A549 (cell line): ENCODE data around the gene LCMT2.

Source experiments
- REST ChIP-seq: fragments of 200-600 bp; sonication (generic); IDR thresholded peaks from 2 replicates; pipeline ENCODE4 v1.6.1; 2016; ENCODE audit warnings: antibody characterized with exemption, mild to moderate bottlenecking, moderate library complexity
- RFX5 ChIP-seq: fragments of 450-650 bp; IDR thresholded peaks from 2 replicates; pipeline ENCODE4 v1.7.1; 2014; ENCODE audit warnings: antibody characterized with exemption, mild to moderate bottlenecking, moderate library complexity
- TF ChIP-seq, protein P1 (sequence below): fragments of >200 bp; sonication (Bioruptor Twin); formaldehyde crosslinking; IDR thresholded peaks from 3 replicates; pipeline ENCODE4 v1.5.1; 2016

- no peak for TF ChIP-seq REST
- TF ChIP-seq, protein P1, sequence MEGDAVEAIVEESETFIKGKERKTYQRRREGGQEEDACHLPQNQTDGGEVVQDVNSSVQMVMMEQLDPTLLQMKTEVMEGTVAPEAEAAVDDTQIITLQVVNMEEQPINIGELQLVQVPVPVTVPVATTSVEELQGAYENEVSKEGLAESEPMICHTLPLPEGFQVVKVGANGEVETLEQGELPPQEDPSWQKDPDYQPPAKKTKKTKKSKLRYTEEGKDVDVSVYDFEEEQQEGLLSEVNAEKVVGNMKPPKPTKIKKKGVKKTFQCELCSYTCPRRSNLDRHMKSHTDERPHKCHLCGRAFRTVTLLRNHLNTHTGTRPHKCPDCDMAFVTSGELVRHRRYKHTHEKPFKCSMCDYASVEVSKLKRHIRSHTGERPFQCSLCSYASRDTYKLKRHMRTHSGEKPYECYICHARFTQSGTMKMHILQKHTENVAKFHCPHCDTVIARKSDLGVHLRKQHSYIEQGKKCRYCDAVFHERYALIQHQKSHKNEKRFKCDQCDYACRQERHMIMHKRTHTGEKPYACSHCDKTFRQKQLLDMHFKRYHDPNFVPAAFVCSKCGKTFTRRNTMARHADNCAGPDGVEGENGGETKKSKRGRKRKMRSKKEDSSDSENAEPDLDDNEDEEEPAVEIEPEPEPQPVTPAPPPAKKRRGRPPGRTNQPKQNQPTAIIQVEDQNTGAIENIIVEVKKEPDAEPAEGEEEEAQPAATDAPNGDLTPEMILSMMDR: no peak
- no peak for TF ChIP-seq RFX5
Measured at GRCh38 chr15:43361313-43361903, 31.0 kb upstream of the LCMT2 start.
